Measurements from ENCODE around the gene GALNT15. TPM values are rescaled to one million over a fixed set of nuclear protein-coding genes. Genes with fewer than 3 reads are reported as not detected.
A peak's percentile ranks its signal among the peaks of the same experiment; 100 is the strongest.

The GALNT15 gene
- total and polyA plus RNA-seq, 5 experiments from 2014 or later: not detected

GRCh38 chr3:16142350-16143025, 32.0 kb upstream of the GALNT15 start:
- Mint-ChIP-seq H3K9me3 (peaks cover 0 to 17% (median 10%) of the 10 kb centered on the region in 9 donors), H3K4me1 (no peaks in the 10 kb centered on the region), H3K27me3 (peaks cover 0 to 2% (median 0%) of the 10 kb centered on the region in 5 donors), H3K36me3 (peaks cover 0 to 4% (median 0%) of the 10 kb centered on the region in 3 donors), H3K27ac (no peak overlapping the region), H3K4me3 (no peak overlapping the region)
- POLR2A ChIA-PET: no interaction called here
- DNase-seq: no peak
- no peak for ATAC-seq

GRCh38 chr3:16143861-16144447, 30.5 kb upstream of the GALNT15 start:
- Mint-ChIP-seq H3K36me3 (peaks cover 0 to 4% (median 0%) of the 10 kb centered on the region in 3 donors), H3K9me3 (peaks cover 0 to 17% (median 10%) of the 10 kb centered on the region in 9 donors), H3K4me1 (no peaks in the 10 kb centered on the region), H3K27me3 (peaks cover 0 to 4% (median 2%) of the 10 kb centered on the region in 5 donors), H3K4me3 (no peak overlapping the region), H3K27ac (no peak overlapping the region)
- POLR2A ChIA-PET: no interaction called here
- no peak for ATAC-seq
- no peak for DNase-seq

DNA sequence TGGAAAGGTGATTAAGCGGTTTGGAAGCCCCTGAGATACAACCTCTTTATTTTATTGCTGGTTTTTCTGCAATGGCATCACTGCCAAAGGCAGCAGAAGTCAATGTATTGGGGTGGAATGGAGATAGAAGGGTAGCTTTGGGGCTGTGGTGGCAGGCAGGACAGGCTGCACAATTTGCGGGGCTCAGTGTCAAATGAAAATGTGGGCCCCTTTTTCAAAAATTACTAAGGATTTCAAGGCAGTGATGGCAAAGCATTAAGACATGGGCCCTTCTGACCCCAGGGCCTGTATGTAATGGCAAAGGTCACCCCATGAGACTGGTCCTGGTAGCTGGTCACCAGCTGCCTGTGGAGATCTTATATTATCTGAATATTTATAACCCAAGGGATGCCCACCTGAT, 29.3 kb upstream of the GALNT15 start:
- Mint-ChIP-seq H3K4me1 (no peaks in the 10 kb centered on the region), H3K27ac (no peak overlapping the region), H3K9me3 (peaks cover 0 to 17% (median 10%) of the 10 kb centered on the region in 9 donors), H3K4me3 (no peak overlapping the region), H3K27me3 (peaks cover 0 to 4% (median 2%) of the 10 kb centered on the region in 5 donors), H3K36me3 (peaks cover 0 to 4% (median 0%) of the 10 kb centered on the region in 3 donors)
- DNase-seq: no peak
- no peak for ATAC-seq
- POLR2A ChIA-PET: no interaction called here

- no peak overlapping the region for H3K4me3 Mint-ChIP-seq
- ATAC-seq (no peak), DNase-seq (no peak)
- peaks cover 0 to 21% (median 10%) of the 10 kb centered on the region in 9 donors for H3K9me3 Mint-ChIP-seq
- H3K4me1 Mint-ChIP-seq: no peaks in the 10 kb centered on the region
- no peak overlapping the region for H3K27ac Mint-ChIP-seq
- POLR2A ChIA-PET: no interaction called here
- H3K36me3 Mint-ChIP-seq: peaks cover 0 to 5% (median under 1%) of the 10 kb centered on the region in 3 donors
- H3K27me3 Mint-ChIP-seq: peaks cover 0 to 6% (median 2%) of the 10 kb centered on the region in 5 donors
Observed at GRCh38 chr3:16146015-16146730, 28.3 kb upstream of the GALNT15 start.

GRCh38 chr3:16147220-16147994, 27.1 kb upstream of the GALNT15 start:
- peaks cover 0 to 15% (median 3%) of the 10 kb centered on the region in 3 donors for H3K36me3 Mint-ChIP-seq
- DNase-seq: no peak

GRCh38 chr3:16148213-16148612, 26.3 kb upstream of the GALNT15 start:
- ATAC-seq (no peak), DNase-seq (no peak)
- peaks cover 0 to 22% (median 10%) of the 10 kb centered on the region in 3 donors for H3K36me3 Mint-ChIP-seq
- no peak overlapping the region for H3K4me3 Mint-ChIP-seq
- H3K4me1 Mint-ChIP-seq: no peaks in the 10 kb centered on the region
- peaks cover 0 to 39% (median 14%) of the 10 kb centered on the region in 9 donors for H3K9me3 Mint-ChIP-seq
- H3K27me3 Mint-ChIP-seq: peaks cover 5 to 19% (median 8%) of the 10 kb centered on the region in 5 donors
- POLR2A ChIA-PET: no interaction called here
- H3K27ac Mint-ChIP-seq: peak overlapping the region in 1 of 10 donors; percentile 47

More at GRCh38 chr3:16147220-16147994, 27.1 kb upstream of the GALNT15 start:
- ATAC-seq: no peak
- H3K4me3 Mint-ChIP-seq: no peak overlapping the region
- H3K4me1 Mint-ChIP-seq: no peaks in the 10 kb centered on the region
- H3K9me3 Mint-ChIP-seq: peaks cover 0 to 32% (median 11%) of the 10 kb centered on the region in 9 donors
- no peak overlapping the region for H3K27ac Mint-ChIP-seq
- POLR2A ChIA-PET: no interaction called here
- peaks cover under 1 to 13% (median 4%) of the 10 kb centered on the region in 5 donors for H3K27me3 Mint-ChIP-seq

DNA sequence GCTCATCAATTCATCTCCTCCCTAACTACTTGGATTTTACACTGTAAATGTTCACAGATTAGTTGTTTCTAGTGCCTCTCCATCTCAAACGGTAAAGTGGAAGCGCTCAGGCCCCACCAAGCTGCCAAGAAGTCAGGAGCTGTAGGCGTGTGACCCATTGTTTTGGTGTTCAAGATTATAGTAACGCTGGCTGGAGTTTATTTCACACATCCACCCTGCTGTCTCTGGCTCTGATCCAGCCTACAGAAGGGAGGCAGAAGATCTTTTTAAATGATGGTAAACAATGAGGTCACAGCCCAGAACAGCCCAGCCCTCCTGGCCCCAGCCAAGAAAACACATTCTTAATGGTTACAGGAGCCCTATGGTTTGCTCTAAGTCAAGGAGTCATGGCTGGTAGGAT, 25.7 kb upstream of the GALNT15 start:
- ATAC-seq (no peak), DNase-seq (no peak)
- Mint-ChIP-seq H3K9me3 (peaks cover 0 to 41% (median 12%) of the 10 kb centered on the region in 9 donors), H3K27ac (no peak overlapping the region), H3K4me1 (no peaks in the 10 kb centered on the region), H3K36me3 (peaks cover 0 to 25% (median 10%) of the 10 kb centered on the region in 3 donors), H3K4me3 (no peak overlapping the region), H3K27me3 (peaks cover 5 to 20% (median 11%) of the 10 kb centered on the region in 5 donors)
- POLR2A ChIA-PET: no interaction called here

- peaks cover 6 to 25% (median 17%) of the 10 kb centered on the region in 5 donors for H3K27me3 Mint-ChIP-seq
- POLR2A ChIA-PET: no interaction called here
Observed at GRCh38 chr3:16150285-16150684, 24.2 kb upstream of the GALNT15 start.

GRCh38 chr3:16151109-16151508, 23.4 kb upstream of the GALNT15 start:
- Mint-ChIP-seq H3K27ac (no peak overlapping the region), H3K4me1 (no peaks in the 10 kb centered on the region), H3K4me3 (no peak overlapping the region), H3K27me3 (peaks cover 6 to 25% (median 17%) of the 10 kb centered on the region in 5 donors), H3K36me3 (peaks cover 0 to 30% (median 10%) of the 10 kb centered on the region in 3 donors), H3K9me3 (peaks cover 0 to 39% (median 12%) of the 10 kb centered on the region in 9 donors)
- ATAC-seq: no peak
- POLR2A ChIA-PET: no interaction called here
- DNase-seq: no peak

More at GRCh38 chr3:16150285-16150684, 24.2 kb upstream of the GALNT15 start:
- no peaks in the 10 kb centered on the region for H3K4me1 Mint-ChIP-seq
- H3K9me3 Mint-ChIP-seq: peaks cover 0 to 39% (median 10%) of the 10 kb centered on the region in 9 donors
- ATAC-seq (no peak), DNase-seq (no peak)
- peak overlapping the region in 1 of 10 donors; percentile 9 for H3K27ac Mint-ChIP-seq
- H3K4me3 Mint-ChIP-seq: no peak overlapping the region
- H3K36me3 Mint-ChIP-seq: peaks cover 0 to 30% (median 10%) of the 10 kb centered on the region in 3 donors

DNA sequence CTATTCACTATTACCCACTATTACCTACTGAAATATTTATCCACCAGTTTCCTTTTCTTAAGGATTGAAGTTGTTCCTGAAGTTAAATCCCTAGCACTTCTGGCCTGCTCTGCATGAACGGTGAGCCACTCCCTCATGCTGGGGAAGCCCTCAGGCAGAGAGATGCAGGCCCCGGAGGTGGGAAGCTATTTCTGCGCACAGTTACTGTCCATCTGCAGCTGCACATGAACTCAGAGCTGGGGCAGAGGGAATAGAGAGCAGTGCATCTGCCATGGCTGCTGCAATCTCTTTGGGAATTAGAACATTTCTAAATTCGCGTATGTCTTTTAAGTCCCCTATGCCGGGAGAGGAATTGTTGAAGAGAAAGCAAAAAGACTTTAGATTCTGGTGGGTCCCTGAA, 6.3 kb upstream of the GALNT15 start:
- Mint-ChIP-seq H3K4me1 (no peaks in the 10 kb centered on the region), H3K9me3 (peaks cover 3 to 29% (median 13%) of the 10 kb centered on the region in 9 donors)
- POLR2A ChIA-PET: no interaction called here

DNA sequence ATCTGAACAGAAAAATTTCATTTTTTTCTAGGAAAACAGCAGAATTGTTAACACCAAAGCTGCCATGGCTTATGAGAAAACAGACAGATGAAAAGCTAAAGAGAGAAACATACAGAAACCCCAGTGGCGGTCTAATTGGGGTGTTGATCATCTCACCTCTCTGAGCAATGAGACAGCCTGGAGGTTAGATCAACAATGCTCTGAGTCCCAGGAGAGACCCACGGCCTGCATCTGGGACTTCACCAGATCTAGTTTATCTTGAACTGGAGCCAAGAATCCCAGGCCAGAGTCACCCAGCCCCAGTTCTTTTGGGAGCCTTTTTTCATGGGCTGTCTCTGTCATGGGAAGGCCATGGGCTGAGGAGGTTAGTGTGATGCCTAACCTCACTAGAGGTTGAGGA, 3.5 kb upstream of the GALNT15 start:
- Mint-ChIP-seq H3K9me3 (peaks cover 0 to 7% (median 3%) of the 10 kb centered on the region in 9 donors), H3K27me3 (peaks cover 10 to 26% (median 12%) of the 10 kb centered on the region in 5 donors), H3K4me1 (no peaks in the 10 kb centered on the region), H3K36me3 (peaks cover 0 to 12% (median 0%) of the 10 kb centered on the region in 3 donors), H3K27ac (no peak overlapping the region), H3K4me3 (no peak overlapping the region)
- ATAC-seq: no peak
- POLR2A ChIA-PET: no interaction called here
- DNase-seq: no peak

More for the DNA sequence above, 6.3 kb upstream of the GALNT15 start:
- no peak for DNase-seq
- peaks cover 15 to 38% (median 22%) of the 10 kb centered on the region in 5 donors for H3K27me3 Mint-ChIP-seq
- H3K4me3 Mint-ChIP-seq: no peak overlapping the region
- H3K27ac Mint-ChIP-seq: no peak overlapping the region
- H3K36me3 Mint-ChIP-seq: peaks cover 3 to 31% (median 8%) of the 10 kb centered on the region in 3 donors
- ATAC-seq: no peak

DNA sequence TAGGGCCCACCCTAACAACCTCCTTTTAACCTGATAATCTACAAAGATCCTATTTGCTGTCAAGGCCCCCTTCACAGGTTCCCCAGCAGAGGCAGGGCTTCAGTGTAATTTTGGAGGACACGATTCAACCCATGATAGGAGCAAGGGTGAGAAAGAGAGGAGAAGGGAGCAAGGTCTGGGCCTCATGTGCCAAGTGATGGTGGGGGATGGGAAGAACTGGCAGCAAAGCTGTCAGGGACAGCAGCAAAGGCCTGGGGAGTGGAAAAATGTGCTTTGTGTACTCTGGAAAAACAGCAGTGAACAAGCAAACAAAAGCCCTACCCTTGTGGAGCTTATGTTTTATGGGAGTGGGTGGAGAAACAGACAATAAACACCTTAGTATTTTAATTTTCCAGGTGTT, 2.7 kb upstream of the GALNT15 start:
- POLR2A ChIA-PET: no interaction called here
- Mint-ChIP-seq H3K4me3 (no peak overlapping the region), H3K36me3 (peaks cover 0 to 8% (median 0%) of the 10 kb centered on the region in 3 donors), H3K4me1 (no peaks in the 10 kb centered on the region), H3K9me3 (peaks cover 0 to 7% (median 3%) of the 10 kb centered on the region in 9 donors), H3K27me3 (peaks cover 6 to 22% (median 7%) of the 10 kb centered on the region in 5 donors), H3K27ac (no peak overlapping the region)
- ATAC-seq (no peak), DNase-seq (no peak)

All from naive thymus-derived CD8-positive, alpha-beta T cell (primary cell).